ENCODE results near the gene ZNF607.

Gene ZNF607

GRCh38 chr19:37655301-37655688 lies 64.3 kb downstream of the ZNF607 start, which contains the start of gene ZFP30:
TSS of gene ZFP30 (minus strand) at chr19:37655465. CDS start at chr19:37647822, 7,643 bp downstream.
- DNase-seq, result peak; percentile 85
- in situ Hi-C loops (cut with HindIII; ENCODE audit: low pct_ligation_motif_present, low pct_unique_long_range_greater_than_20kb, low sequenced_read_pairs), result no loop called here

- DNase-seq, result peak; percentile 43
- in situ Hi-C loops (cut with HindIII; ENCODE audit: low pct_ligation_motif_present, low pct_unique_long_range_greater_than_20kb, low sequenced_read_pairs), result no loop called here
Measured at GRCh38 chr19:37654629-37655300, 64.8 kb downstream of the ZNF607 start.

GRCh38 chr19:37654118-37654517 lies 65.4 kb downstream of the ZNF607 start:
- no peak for DNase-seq
- in situ Hi-C loops (cut with HindIII; ENCODE audit: low pct_ligation_motif_present, low pct_unique_long_range_greater_than_20kb, low sequenced_read_pairs), result no loop called here
